ENCODE data around the gene WDFY4.

GRCh38 chr10:48968036-48968435, 283.4 kb downstream of the WDFY4 start:
- TF ChIP-seq ZBTB21 (tag by site-specific recombination; IDR thresholded peaks at IDR 0.05) (no peak), ZNF18 (tag by site-specific recombination; IDR thresholded peaks at IDR 0.05) (no peak), ZNF792 (tag by site-specific recombination; IDR thresholded peaks at IDR 0.05) (no peak), ZNF701 (tag by site-specific recombination; IDR thresholded peaks at IDR 0.05) (no peak), ZNF350 (tag by site-specific recombination; IDR thresholded peaks at IDR 0.05) (no peak)
- TF ChIP-seq, protein P1, sequence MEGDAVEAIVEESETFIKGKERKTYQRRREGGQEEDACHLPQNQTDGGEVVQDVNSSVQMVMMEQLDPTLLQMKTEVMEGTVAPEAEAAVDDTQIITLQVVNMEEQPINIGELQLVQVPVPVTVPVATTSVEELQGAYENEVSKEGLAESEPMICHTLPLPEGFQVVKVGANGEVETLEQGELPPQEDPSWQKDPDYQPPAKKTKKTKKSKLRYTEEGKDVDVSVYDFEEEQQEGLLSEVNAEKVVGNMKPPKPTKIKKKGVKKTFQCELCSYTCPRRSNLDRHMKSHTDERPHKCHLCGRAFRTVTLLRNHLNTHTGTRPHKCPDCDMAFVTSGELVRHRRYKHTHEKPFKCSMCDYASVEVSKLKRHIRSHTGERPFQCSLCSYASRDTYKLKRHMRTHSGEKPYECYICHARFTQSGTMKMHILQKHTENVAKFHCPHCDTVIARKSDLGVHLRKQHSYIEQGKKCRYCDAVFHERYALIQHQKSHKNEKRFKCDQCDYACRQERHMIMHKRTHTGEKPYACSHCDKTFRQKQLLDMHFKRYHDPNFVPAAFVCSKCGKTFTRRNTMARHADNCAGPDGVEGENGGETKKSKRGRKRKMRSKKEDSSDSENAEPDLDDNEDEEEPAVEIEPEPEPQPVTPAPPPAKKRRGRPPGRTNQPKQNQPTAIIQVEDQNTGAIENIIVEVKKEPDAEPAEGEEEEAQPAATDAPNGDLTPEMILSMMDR (tag by site-specific recombination; IDR thresholded peaks at IDR 0.05) = no peak
- TF ChIP-seq, protein P2, sequence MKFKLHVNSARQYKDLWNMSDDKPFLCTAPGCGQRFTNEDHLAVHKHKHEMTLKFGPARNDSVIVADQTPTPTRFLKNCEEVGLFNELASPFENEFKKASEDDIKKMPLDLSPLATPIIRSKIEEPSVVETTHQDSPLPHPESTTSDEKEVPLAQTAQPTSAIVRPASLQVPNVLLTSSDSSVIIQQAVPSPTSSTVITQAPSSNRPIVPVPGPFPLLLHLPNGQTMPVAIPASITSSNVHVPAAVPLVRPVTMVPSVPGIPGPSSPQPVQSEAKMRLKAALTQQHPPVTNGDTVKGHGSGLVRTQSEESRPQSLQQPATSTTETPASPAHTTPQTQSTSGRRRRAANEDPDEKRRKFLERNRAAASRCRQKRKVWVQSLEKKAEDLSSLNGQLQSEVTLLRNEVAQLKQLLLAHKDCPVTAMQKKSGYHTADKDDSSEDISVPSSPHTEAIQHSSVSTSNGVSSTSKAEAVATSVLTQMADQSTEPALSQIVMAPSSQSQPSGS (tag by site-specific recombination; IDR thresholded peaks at IDR 0.05; ENCODE audit: low read depth) = no peak

Data from HEK293 (cell line).